Erythroblast (primary cell): ENCODE results near the gene TM7SF3.

ENCODE experiments used
- GATA1 ChIP-seq: IDR thresholded peaks from 2 replicates; pipeline ENCODE4 v1.6.1; 2011; ENCODE audit warnings: low read depth, mild to moderate bottlenecking, control low read depth, low read length, moderate library complexity
- POLR2A ChIP-seq: IDR thresholded peaks from 2 replicates; pipeline ENCODE4 v1.6.1; 2011; ENCODE audit warnings: mild to moderate bottlenecking, low read length

- TF ChIP-seq POLR2A (peak; percentile 91), GATA1 (no peak)
These were observed at the start of gene TM7SF3 for GRCh38 chr12:27014085-27014858.
